Upper lobe of left lung (tissue), 6 donors: ENCODE data around the gene ENAH. TPM values are rescaled to one million over a fixed set of nuclear protein-coding genes. Genes with fewer than 3 reads are reported as not detected.

Experiments
- ATAC-seq, 2 donors: fragments of 200-7000 bp; cut with Tn5 transposase; one replicate each; pipeline ENCODE4 v1.9.1; 2022; ENCODE audit warnings: mild to moderate bottlenecking in 2 of 2, moderate library complexity in 2 of 2; ENCODE audit not compliant: low FRiP score in 2 of 2
- DNase-seq, 2 donors: peaks; one replicate each; pipeline ENCODE4 v3.0.0-alpha.2; 2019 to 2020
- H3K27ac ChIP-seq, 4 donors: fragments of 200-600 bp; sonication (generic); one replicate each; pipeline ENCODE4 v1.5.1; 2016 to 2019
- H3K27me3 ChIP-seq, 4 donors: fragments of 200-600 bp; sonication (generic); one replicate each; pipeline ENCODE4 v1.5.1; 2017 to 2019
- H3K36me3 ChIP-seq, 4 donors: fragments of 200-600 bp; sonication (generic); one replicate each; pipeline ENCODE4 v1.5.1; 2016 to 2019
- H3K4me1 ChIP-seq, 4 donors: fragments of 200-600 bp; sonication (generic); one replicate each; pipeline ENCODE4 v1.5.1; 2018 to 2019
- H3K4me3 ChIP-seq, 4 donors: fragments of 200-600 bp; sonication (generic); one replicate each; pipeline ENCODE4 v1.5.1; 2017 to 2019; ENCODE audit warnings: mild to moderate bottlenecking in 2 of 4, moderate library complexity in 1 of 4
- H3K9me3 ChIP-seq, 4 donors: fragments of 200-600 bp; sonication (generic); one replicate each; pipeline ENCODE4 v1.5.1; 2018 to 2019
- EP300 ChIP-seq, 4 donors: sonication (generic); formaldehyde crosslinking; IDR thresholded peaks; one replicate each; pipeline ENCODE4 v1.5.1; 2017; ENCODE audit warnings: antibody characterized with exemption in 4 of 4, control low read depth in 2 of 4
- POLR2A ChIP-seq, 4 donors: fragments of 450-650 bp; IDR thresholded peaks; one replicate each; pipeline ENCODE4 v1.5.1; 2016 to 2017; ENCODE audit warnings: antibody characterized with exemption in 4 of 4, mild to moderate bottlenecking in 2 of 4
- POLR2AphosphoS5 ChIP-seq, 2 donors: sonication (generic); formaldehyde crosslinking; IDR thresholded peaks; one replicate each; pipeline ENCODE4 v1.5.1; 2017; ENCODE audit warnings: antibody characterized with exemption in 2 of 2
- WGBS, 2 donors: methylation state at CpG; one replicate each; pipeline ENCODE4 v1.1.5; 2017 to 2018; 5-methylcytosine and 5-hydroxymethylcytosine counted together
- total RNA-seq, 6 donors: library from RNA; depleted of rRNA in 4 of 6; stranded (reverse); fragments of >200 nt in 4 of 6; gene quantifications; one replicate each; pipeline versions ENCODE4 v1.1.0 to v1.2.1, GENCODE V29; 2016 to 2021
- TF ChIP-seq, protein P1 (sequence below), 6 experiments: fragments of 450-650 bp in 4 of 6; fragments of 200-600 bp in 2 of 6; sonication (generic) in 2 of 6; IDR thresholded peaks; one replicate each; pipeline ENCODE4 v1.5.1; 2016 to 2019; ENCODE audit warnings: antibody characterized with exemption in 6 of 6
- donor health status: DM: no; HTN: no; CAD: no; lungs with moderate emphysema.
- donor health status: DM: no; HTN: yes; CAD: no; lungs with severe emphysema.

The ENAH gene
- total RNA-seq, 6 donors from 2014 or later: 10.5 to 70.3 (median 33.8) TPM

DNA sequence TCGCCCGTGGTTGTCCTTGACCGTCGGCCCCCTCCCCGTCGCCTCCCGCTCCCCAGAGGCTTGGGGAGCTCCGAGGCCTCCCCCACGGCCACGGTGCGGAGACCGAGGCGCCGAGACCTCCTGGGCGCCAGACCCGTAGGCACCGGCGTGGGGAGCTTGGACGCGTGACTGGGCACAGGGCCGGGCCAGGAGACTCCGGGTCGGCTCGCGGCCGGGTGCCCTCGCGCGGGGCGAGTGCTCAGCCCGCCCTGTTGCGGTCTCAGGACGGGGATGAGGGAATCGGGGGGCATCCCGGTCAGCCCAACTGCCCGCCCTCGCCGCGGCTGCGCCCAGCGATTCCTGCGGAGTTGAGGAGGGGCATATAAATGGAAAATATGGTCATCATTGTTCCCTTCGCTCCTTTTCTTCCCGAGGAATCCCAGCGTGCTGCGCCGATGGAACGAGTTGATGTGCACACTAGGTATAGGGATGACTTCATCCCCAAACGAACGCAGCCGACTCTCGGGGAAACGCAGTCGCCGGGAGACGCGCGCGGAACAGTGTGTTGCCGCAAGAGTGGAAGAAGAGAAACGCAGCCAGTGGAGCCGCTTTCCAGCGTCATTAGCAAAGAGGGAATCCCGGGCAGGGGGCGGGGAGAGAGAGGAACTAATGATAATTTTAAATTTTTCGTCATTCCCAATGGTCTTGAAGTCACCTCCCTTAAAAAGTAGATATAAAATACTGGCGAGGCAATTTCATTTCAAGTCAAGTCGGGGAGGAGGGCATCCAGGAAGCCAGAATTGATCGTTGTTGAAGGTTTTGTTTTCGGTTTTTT is 747 bp upstream of the ENAH start:
- no peaks in the 10 kb centered on the region for H3K36me3 ChIP-seq
- TF ChIP-seq EP300 (IDR thresholded peaks at IDR 0.05) (no peak), POLR2A (IDR thresholded peaks at IDR 0.05) (peak in 2 of 4 donors; percentile 31 to 72), POLR2AphosphoS5 (IDR thresholded peaks at IDR 0.05) (peak in 1 of 2 donors; percentile 72)
- TF ChIP-seq, protein P1, sequence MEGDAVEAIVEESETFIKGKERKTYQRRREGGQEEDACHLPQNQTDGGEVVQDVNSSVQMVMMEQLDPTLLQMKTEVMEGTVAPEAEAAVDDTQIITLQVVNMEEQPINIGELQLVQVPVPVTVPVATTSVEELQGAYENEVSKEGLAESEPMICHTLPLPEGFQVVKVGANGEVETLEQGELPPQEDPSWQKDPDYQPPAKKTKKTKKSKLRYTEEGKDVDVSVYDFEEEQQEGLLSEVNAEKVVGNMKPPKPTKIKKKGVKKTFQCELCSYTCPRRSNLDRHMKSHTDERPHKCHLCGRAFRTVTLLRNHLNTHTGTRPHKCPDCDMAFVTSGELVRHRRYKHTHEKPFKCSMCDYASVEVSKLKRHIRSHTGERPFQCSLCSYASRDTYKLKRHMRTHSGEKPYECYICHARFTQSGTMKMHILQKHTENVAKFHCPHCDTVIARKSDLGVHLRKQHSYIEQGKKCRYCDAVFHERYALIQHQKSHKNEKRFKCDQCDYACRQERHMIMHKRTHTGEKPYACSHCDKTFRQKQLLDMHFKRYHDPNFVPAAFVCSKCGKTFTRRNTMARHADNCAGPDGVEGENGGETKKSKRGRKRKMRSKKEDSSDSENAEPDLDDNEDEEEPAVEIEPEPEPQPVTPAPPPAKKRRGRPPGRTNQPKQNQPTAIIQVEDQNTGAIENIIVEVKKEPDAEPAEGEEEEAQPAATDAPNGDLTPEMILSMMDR (IDR thresholded peaks at IDR 0.05): peak in 1 of 6 experiments; percentile 10
- WGBS, 2 donors: 2 to 3% methylated on average over 28 to 39 of the region's 70 CpGs
- peak overlapping the region; percentile 76 to 90 (median 83) for H3K4me3 ChIP-seq
- peak overlapping the region; percentile 95 to 98 (median 96) for H3K27ac ChIP-seq
- ATAC-seq (peak; percentile 66 to 73), DNase-seq (peak; percentile 62 to 91)
- H3K4me1 ChIP-seq: peaks cover 10 to 46% (median 22%) of the 10 kb centered on the region in 4 donors
- no peaks in the 10 kb centered on the region for H3K9me3 ChIP-seq
- no peaks in the 10 kb centered on the region for H3K27me3 ChIP-seq

DNA sequence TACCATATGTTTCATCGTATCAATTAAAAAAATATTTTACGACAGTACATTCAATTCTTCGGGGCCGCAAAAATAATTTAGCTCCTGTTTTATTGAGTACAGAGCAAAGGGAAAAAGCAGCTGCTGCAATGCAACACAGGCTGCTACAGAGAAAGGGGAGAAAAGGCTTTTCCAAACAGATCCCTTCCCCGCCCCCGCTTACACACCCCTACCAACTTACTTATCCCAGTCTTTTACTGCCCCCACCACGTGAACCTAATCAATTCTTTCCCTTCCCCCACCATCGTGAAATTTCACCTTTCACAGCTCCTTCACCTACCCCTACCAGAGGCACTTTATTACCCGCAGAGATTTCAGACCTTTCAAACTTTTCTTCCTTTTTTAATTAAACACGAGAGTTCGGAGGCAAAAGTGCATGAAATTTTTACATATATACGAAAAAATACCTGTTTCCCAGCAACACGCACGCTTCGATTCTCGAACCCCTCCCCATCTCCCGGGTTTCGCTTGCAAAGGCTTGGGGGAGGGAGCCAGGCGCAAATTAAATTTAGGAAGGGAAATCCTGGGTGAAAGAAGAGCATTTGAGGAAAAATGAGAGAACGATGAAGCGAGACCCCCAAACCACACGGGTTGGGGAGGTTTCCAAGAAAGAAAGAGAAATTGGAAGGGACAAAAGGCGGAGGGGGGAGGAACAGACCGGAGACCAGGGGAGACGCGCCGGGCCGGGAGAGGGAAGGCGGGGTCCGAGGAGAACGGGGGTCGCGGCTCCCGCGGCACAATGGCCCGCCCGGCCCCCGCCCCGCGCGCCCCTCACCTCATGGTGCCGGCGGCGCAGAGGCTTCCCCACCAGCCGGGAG is 823 bp downstream of the ENAH start:
- H3K4me3 ChIP-seq: peak overlapping the region; percentile 76 to 94 (median 88)
- no peaks in the 10 kb centered on the region for H3K36me3 ChIP-seq
- TF ChIP-seq POLR2AphosphoS5 (IDR thresholded peaks at IDR 0.05) (no peak), POLR2A (IDR thresholded peaks at IDR 0.05) (no peak), EP300 (IDR thresholded peaks at IDR 0.05) (no peak)
- TF ChIP-seq, protein P1 (IDR thresholded peaks at IDR 0.05): no peak
- ATAC-seq: peak in 1 of 2 donors; percentile 1
- H3K27me3 ChIP-seq: no peaks in the 10 kb centered on the region
- peak in 1 of 2 donors; percentile 87 for DNase-seq
- peak overlapping the region; percentile 95 to 98 (median 96) for H3K27ac ChIP-seq
- 2 to 3% methylated on average over 37 to 45 of the region's 45 CpGs for WGBS, 2 donors
- H3K9me3 ChIP-seq: no peaks in the 10 kb centered on the region
- H3K4me1 ChIP-seq: peaks cover 4 to 51% (median 23%) of the 10 kb centered on the region in 4 donors

DNA sequence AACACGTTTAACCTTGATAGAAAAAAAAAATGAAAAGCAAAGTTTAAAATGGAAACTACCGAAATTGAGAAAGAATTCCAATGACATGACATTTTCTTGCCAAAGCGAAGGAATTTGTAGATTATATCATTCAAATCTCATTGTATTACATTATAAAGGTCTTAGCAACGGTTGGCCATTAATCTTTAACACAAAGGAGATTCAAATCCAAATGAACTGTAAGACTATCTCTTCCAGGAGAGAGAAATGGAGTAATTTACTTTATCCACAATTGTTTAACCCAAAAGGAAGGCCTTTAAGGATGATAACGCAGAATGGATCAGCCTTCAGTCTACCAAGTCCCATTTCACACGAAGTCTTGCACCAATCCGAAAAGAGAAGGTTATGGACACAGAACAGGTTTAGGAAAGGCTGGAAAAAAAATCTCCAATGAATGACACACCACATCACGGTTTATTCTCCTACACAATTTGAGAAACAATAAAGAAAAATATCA is 1.5 kb downstream of the ENAH start:
- 39 to 41% methylated on average over 8 of the region's 8 CpGs for WGBS, 2 donors
- H3K27ac ChIP-seq: peak overlapping the region; percentile 95 to 98 (median 96)
- peaks cover 4 to 53% (median 23%) of the 10 kb centered on the region in 4 donors for H3K4me1 ChIP-seq
- ATAC-seq (no peak), DNase-seq (no peak)
- no peaks in the 10 kb centered on the region for H3K27me3 ChIP-seq
- no peaks in the 10 kb centered on the region for H3K36me3 ChIP-seq
- peak overlapping the region in 3 of 4 donors; percentile 76 to 90 (median 85) for H3K4me3 ChIP-seq
- TF ChIP-seq, protein P1 (IDR thresholded peaks at IDR 0.05): no peak
- TF ChIP-seq EP300 (IDR thresholded peaks at IDR 0.05) (no peak), POLR2AphosphoS5 (IDR thresholded peaks at IDR 0.05) (no peak), POLR2A (IDR thresholded peaks at IDR 0.05) (no peak)
- H3K9me3 ChIP-seq: no peaks in the 10 kb centered on the region

DNA sequence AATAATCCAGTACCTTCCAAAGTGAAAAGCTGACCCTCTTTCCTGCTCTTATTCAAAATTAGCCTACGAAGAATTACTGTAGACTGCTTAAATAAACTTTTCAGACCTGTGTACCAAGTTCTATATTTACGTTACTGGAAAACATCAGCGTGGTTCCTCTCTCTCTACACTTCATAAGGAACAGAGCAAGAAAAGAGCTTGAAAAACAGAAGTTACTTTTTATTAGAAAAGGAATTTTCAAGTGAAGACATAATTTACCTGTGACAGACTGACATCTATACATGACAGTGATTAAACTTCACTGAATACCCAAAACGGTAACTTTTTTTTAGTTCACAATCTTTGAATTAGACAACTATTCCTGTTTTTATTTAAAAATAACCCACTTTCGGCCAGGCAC is 2.7 kb downstream of the ENAH start:
- WGBS, 2 donors: 42 to 63% methylated on average over 5 of the region's 5 CpGs
- H3K4me3 ChIP-seq: peak overlapping the region in 3 of 4 donors; percentile 7 to 90 (median 85)
- no peaks in the 10 kb centered on the region for H3K27me3 ChIP-seq
- peak overlapping the region in 3 of 4 donors; percentile 4 to 49 (median 13) for H3K27ac ChIP-seq
- TF ChIP-seq, protein P1 (IDR thresholded peaks at IDR 0.05): no peak
- TF ChIP-seq POLR2AphosphoS5 (IDR thresholded peaks at IDR 0.05) (no peak), POLR2A (IDR thresholded peaks at IDR 0.05) (no peak), EP300 (IDR thresholded peaks at IDR 0.05) (no peak)
- DNase-seq (no peak), ATAC-seq (no peak)
- H3K9me3 ChIP-seq: no peaks in the 10 kb centered on the region
- H3K36me3 ChIP-seq: no peaks in the 10 kb centered on the region
- H3K4me1 ChIP-seq: peaks cover 4 to 45% (median 17%) of the 10 kb centered on the region in 4 donors
